ENCODE data around the gene AHCYL1. TPM values are rescaled to one million over a fixed set of nuclear protein-coding genes. Genes with fewer than 3 reads are reported as not detected.

The AHCYL1 gene
- total RNA-seq, 6 donors from 2014 or later, result 41.9 to 89.6 (median 76.1) TPM

DNA sequence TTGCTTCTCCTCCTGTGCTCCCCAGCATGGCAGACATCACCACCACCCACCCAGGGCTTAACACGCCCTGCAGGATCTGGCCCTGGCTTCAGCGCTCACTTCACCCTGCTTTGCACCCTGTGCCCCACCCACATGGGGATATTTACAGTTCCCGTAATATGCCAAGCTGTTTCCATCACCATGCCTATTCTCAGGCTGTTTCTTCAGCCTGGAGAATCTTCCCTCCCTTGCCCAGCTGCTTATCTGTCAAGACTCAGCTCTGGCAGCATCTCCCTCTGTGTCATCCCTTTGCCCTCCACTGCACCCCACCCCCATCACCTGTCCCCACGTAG, 3.6 kb upstream of the AHCYL1 start:
- Histone ChIP-seq H3K36me3 (no peaks in the 10 kb centered on the region), H3K4me1 (peaks cover 36 to 55% (median 48%) of the 10 kb centered on the region in 4 donors), H3K27me3 (no peaks in the 10 kb centered on the region), H3K4me3 (no peak overlapping the region), H3K27ac (peak overlapping the region in 1 of 4 donors; percentile 8), H3K9me3 (no peaks in the 10 kb centered on the region)
- DNase-seq (no peak), ATAC-seq (ENCODE audit: low FRiP score in 2 of 2) (no peak)
- TF ChIP-seq, protein P1, sequence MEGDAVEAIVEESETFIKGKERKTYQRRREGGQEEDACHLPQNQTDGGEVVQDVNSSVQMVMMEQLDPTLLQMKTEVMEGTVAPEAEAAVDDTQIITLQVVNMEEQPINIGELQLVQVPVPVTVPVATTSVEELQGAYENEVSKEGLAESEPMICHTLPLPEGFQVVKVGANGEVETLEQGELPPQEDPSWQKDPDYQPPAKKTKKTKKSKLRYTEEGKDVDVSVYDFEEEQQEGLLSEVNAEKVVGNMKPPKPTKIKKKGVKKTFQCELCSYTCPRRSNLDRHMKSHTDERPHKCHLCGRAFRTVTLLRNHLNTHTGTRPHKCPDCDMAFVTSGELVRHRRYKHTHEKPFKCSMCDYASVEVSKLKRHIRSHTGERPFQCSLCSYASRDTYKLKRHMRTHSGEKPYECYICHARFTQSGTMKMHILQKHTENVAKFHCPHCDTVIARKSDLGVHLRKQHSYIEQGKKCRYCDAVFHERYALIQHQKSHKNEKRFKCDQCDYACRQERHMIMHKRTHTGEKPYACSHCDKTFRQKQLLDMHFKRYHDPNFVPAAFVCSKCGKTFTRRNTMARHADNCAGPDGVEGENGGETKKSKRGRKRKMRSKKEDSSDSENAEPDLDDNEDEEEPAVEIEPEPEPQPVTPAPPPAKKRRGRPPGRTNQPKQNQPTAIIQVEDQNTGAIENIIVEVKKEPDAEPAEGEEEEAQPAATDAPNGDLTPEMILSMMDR (IDR thresholded peaks at IDR 0.05), result no peak
- TF ChIP-seq EP300 (IDR thresholded peaks at IDR 0.05), result no peak
- WGBS, 2 donors, result 74 to 82% methylated on average over 4 of the region's 4 CpGs

DNA sequence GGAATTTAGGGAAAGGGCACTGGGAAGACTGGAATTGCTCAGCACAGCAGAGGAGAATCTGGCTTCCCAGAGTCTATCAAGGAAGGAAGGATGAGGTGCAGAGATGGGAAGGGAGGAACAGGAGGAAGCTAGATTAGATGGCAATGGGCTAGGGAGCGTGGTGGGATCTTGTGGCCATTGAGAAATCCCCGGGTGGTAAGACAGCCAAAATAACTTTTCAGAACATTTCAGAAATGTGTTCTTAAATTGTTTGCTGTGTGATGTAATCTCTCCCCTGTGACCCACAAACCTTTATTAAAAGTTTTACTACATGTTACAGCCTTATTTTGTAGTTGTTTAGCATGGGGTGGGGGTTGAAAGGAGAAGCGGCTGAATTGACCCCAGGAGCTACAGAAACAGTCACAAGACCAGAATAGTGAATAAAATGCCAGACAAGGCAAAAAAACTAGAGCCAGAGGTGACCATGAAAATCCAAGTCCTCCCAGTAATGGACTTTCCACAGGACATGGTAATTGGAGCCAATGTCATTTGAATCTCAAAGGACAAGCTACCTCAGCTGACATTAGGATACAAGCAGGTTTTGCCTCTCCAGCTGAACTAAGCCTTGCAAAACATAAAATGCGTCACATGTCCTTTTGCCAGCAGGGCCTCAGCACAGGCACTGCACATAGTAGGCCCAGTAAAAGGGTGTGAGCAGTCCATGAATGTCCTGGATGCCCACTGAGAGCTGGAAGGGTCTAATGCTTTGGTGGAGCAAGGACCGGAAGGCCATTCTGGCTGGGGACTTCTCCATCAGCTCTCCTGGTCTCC, 980 bp upstream of the AHCYL1 start:
- Histone ChIP-seq H3K4me3 (no peak overlapping the region), H3K27ac (peak overlapping the region in 3 of 4 donors; percentile 8 to 99 (median 93)), H3K9me3 (no peaks in the 10 kb centered on the region), H3K4me1 (peaks cover 52 to 66% (median 61%) of the 10 kb centered on the region in 4 donors), H3K27me3 (no peaks in the 10 kb centered on the region), H3K36me3 (no peaks in the 10 kb centered on the region)
- ATAC-seq (ENCODE audit: low FRiP score in 2 of 2) (no peak), DNase-seq (no peak)
- WGBS, 2 donors, result 52 to 64% methylated on average over 4 to 5 of the region's 5 CpGs
- TF ChIP-seq EP300 (IDR thresholded peaks at IDR 0.05) (no peak), POLR2AphosphoS5 (IDR thresholded peaks at IDR 0.05) (no peak), POLR2A (IDR thresholded peaks at IDR 0.05) (no peak)
- TF ChIP-seq, protein P1 (IDR thresholded peaks at IDR 0.05), result no peak

DNA sequence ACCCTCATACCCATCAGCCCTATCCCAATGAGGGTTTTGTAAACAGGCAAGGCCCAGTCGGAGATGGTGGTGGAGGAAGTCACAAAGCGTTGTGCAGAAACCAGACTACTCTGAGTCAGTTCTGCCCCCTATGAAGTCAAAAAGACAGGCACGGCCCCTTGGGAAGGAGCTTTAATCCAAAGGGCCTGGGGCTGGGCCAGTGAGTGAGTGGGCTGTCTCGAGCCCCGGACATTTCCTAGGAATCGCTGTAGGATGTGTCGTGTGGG, 442 bp upstream of the AHCYL1 start:
- no peaks in the 10 kb centered on the region for H3K9me3 ChIP-seq
- H3K4me1 ChIP-seq, result peaks cover 51 to 66% (median 59%) of the 10 kb centered on the region in 4 donors
- WGBS, 2 donors, result 18 to 40% methylated on average over 1 to 4 of the region's 7 CpGs
- peak overlapping the region in 2 of 4 donors; percentile 67 to 87 for H3K4me3 ChIP-seq
- H3K27ac ChIP-seq, result peak overlapping the region; percentile 92 to 99 (median 96)
- no peaks in the 10 kb centered on the region for H3K27me3 ChIP-seq
- TF ChIP-seq POLR2AphosphoS5 (IDR thresholded peaks at IDR 0.05), result no peak
- TF ChIP-seq POLR2A (IDR thresholded peaks at IDR 0.05), result no peak
- TF ChIP-seq EP300 (IDR thresholded peaks at IDR 0.05), result no peak
- TF ChIP-seq, protein P1 (IDR thresholded peaks at IDR 0.05), result no peak
- DNase-seq (no peak), ATAC-seq (ENCODE audit: low FRiP score in 2 of 2) (peak; percentile 0 to 53)
- no peaks in the 10 kb centered on the region for H3K36me3 ChIP-seq

DNA sequence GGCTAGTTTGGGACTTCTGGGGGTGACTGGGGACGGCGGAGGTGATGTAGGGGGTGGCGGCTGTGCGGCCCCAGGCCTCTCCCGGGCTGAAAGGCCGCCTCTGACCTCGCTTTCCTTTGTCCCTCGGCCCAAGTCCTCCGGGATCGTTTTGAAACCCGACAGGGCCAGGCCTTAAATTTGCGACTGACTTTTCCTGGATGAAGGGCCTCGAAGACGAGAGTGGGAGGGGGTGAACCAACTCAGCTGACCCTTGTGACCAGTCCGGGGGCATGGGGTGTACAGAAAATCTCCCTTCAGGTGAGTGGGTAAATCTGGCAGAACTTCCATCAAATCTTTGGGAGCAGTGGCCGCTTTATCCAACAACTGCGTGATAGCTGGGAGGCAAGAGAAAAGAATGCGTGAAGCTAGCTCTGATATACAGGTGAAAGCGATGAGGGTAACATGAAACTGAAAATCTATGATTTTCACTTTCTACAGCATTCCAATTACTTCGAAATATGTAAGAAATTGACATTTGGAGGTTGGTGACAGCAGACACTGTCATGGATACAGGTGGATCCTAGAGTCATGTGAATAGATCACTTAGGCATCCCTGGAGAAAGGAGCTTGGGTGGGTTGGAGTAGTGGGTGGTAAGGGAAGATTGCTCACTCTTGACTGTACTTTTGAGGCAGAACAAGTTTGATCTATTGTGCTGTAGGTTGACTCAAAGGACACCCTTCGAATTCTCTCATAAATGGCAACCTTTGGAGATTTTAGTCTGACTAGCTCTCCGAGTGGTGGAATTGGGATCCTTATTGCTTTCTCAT, 885 bp downstream of the AHCYL1 start:
- H3K4me1 ChIP-seq, result peaks cover 45 to 63% (median 57%) of the 10 kb centered on the region in 4 donors
- H3K27me3 ChIP-seq, result no peaks in the 10 kb centered on the region
- H3K36me3 ChIP-seq, result no peaks in the 10 kb centered on the region
- 6 to 21% methylated on average over 14 to 22 of the region's 22 CpGs for WGBS, 2 donors
- no peak for TF ChIP-seq EP300 (IDR thresholded peaks at IDR 0.05)
- TF ChIP-seq POLR2A (IDR thresholded peaks at IDR 0.05), result no peak
- TF ChIP-seq, protein P1 (IDR thresholded peaks at IDR 0.05), result no peak
- no peak for TF ChIP-seq POLR2AphosphoS5 (IDR thresholded peaks at IDR 0.05)
- peak overlapping the region; percentile 92 to 99 (median 96) for H3K27ac ChIP-seq
- ATAC-seq (ENCODE audit: low FRiP score in 2 of 2) (no peak), DNase-seq (no peak)
- H3K9me3 ChIP-seq, result no peaks in the 10 kb centered on the region
- peak overlapping the region; percentile 67 to 87 (median 80) for H3K4me3 ChIP-seq
